ENCODE results near the gene CSH1.
"Not testable (repeated sequence)": the region's sequence is repeated elsewhere in the genome, so short reads cannot be mapped to it uniquely, and the experiment has no call there.

Gene CSH1

DNA sequence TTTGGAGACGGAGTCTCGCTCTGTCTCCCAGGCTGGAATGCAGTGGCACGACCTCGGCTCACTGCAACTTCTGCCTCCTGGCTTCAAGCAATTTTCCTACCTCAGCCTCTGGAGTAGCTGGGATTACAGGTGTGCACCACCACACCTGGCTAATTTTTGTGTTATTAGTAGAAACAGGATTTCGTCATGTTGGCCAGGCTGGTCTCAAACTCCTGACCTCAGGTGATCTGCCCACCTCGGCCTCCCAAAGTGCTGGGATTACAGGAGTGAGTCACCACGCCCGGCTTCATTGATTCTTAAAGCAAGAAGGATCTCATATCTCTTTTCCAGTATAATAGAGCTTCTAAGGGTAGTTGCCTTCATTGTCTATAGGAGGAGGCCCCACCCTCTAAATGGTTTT lies 8.4 kb upstream of the CSH1 start:
- not testable (repeated sequence) for DNase-seq (ENCODE audit: low spot score)

DNA sequence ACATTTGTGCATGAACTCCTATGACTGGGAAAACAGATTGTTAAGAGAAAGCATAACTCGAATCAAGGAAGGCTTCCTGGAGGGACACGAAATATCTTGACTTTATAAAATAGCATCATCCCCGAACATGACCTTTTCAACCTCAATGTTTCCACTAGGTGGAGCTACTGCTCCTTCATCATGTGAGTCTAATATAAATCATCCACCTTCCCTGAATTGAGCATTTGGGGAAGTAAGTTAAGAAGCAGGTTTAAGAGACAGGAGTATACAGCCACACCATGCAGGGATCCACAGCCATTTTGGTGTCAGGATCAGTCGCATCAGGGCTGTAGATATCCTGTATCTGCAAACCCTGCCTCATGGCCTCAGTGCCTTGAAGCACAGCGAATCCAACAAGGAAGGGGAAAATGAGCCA lies 7.4 kb upstream of the CSH1 start:
- DNase-seq (ENCODE audit: low spot score): not testable (repeated sequence)

DNA sequence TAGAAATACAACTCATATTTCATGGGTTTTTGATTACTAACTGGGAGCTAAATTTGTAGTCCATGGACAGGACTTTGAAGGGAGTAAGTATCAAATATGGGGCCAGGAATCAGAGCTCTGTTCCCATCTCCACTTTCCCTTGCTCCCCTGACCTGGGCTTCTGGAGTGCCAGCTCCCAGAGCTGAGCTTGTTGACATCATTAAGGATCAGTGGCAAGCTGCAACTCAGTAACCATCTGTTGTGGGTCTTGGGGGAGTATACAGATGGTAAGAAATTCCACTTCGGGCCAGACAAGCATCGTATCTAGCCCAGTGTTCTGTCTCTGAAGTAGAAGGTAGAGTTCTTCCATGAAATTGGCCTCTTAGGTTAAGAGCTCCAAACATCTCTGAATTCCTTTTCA lies 5.6 kb upstream of the CSH1 start:
- not testable (repeated sequence) for DNase-seq (ENCODE audit: low spot score)

DNA sequence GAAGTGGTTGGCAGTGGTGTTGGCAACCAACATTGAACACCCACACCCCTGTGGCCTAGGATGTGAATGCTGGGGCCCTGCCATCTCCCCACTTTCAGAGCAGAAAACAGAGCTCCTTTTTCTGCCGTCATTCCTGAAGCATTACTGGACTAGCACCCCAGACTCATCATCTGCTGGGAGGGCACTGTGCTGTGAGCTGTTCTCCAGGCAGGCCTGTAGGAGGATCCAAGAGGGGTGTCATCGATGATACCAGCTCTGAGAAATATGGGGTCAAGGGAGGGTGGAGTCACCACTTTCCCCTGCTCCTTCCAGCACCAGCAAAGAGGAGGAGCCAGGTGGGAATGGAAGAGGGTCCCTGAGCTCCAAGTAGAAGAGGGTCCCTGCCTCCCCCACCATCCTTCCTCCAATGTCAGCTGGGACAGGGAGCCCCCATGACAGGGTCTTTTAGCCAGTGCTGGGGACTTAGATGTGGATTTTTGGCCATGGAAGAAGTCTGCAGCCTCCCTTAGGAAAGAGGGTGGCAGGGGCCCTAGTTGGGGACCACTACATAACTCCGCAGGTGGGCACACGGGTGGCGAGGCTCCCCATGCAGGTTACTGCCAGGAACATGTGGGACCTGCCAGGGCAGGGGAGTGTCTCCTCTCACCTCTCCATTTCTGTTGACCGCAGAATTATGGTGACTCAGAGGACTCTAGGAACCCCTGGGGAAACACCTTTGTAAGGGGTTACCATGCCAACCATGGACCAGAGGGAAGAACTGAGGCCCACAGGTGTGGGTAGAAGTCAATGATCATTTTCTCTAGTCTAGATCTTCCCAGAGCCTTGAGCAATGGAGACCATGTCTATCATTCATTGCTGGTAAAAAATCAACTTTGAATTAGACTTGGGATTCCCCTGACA lies 2.8 kb upstream of the CSH1 start:
- DNase-seq (ENCODE audit: low spot score): not testable (repeated sequence)

DNA sequence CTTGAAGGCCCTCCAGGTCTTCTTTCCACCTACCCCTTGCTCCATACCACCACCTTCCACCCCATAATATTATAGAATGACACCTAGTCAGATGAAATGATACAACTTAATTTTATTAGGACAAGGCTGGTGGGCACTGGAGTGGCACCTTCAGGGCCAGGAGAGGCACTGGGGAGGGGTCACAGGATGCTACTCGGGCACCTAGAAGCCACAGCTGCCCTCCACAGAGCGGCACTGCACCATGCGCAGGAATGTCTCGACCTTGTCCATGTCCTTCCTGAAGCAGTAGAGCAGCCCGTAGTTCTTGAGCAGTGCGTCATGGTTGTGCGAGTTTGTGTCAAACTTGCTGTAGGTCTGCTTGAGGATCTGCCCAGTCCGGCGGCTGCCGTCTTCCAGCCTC lies 1.6 kb downstream of the CSH1 start:
- DNase-seq (ENCODE audit: low spot score): not testable (repeated sequence)

DNA sequence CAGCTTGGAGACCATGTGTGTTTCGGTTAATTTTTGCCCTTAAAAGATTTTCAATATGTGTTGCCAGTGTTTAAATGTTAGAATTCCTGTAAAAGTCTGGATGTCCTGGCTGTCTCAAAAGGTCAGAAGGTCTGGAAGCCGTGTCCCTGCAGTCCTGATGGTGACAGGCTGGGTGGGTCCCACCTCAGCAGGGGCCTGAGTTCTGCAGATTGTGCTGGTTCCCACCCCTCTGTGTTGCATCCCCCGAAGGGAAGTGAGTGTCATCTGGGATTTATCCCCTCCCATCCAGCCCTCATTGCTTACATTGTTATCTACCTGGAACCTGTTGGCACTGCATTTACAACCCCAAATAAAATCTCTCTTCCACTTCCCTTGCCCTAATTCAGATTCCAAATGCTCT lies 2.4 kb downstream of the CSH1 start:
- not testable (repeated sequence) for DNase-seq (ENCODE audit: low spot score)

DNA sequence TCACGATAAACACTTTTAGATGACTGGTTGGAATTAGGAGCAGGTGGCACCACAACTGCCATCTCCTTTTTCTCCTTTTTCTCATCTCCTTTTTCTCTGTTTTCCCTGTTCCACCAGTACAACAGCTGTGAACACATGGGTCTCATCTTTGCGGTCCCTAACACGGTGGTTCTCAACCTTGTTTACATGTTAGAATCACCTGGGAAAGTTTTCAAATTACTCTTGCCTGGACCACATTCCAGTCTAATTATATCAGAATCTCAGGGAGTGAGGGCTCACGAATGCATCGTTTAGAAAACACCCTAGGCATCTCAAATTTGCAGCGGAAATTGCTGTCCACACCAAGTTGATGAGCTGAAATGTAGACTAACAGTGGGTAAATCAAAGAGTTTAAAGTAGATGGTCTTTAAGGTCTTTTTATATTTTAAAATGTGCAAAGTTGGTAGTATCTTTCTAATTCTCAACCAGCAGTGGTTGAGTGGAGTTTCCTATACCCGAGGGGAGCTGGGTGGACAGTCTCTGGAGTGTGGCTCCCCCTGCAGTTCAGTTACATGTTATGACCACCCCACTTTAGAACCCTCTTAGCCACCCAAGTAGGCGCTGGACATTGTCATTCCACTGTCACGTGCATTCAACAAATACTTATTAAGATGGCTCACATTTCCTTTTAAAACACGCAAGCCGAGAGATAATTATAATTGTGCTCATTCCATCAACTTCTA lies 3.9 kb downstream of the CSH1 start:
- DNase-seq (ENCODE audit: low spot score): not testable (repeated sequence)

DNA sequence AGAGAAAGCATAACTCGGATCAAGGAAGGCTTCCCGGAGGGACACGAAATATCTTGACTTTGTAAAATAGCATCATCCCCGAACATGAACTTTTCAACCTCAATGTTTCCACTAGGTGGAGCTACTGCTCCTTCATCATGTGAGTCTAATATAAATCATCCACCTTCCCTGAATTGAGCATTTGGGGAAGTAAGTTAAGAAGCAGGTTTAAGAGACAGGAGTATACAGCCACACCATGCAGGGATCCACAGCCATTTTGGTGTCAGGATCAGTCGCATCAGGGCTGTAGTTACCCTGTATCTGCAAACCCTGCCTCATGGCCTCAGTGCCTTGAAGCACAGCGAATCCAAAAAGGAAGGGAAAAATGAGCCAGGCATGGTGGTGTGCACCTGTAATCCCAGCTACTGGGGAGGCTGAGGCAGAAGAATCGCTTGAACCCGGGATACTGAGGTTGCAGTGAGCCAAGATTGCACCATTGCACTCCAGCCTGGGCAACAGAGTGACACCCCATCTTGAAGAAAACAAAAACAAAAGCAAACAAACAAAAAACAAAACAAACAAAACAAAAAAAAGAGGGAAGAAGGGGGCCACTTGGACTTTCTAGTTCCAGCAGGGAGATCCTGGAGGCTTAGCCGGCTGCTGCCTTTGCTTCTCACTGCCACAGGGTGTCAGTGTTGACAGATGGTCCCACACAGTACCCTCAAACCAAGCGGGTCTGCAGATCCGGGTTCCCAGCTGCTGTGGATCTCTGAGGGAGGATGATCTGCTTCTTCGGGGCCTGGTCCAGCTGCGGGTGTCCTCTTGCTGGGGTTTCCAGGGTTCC lies 7.1 kb downstream of the CSH1 start:
- peak; percentile 25 for DNase-seq (ENCODE audit: low spot score)

DNA sequence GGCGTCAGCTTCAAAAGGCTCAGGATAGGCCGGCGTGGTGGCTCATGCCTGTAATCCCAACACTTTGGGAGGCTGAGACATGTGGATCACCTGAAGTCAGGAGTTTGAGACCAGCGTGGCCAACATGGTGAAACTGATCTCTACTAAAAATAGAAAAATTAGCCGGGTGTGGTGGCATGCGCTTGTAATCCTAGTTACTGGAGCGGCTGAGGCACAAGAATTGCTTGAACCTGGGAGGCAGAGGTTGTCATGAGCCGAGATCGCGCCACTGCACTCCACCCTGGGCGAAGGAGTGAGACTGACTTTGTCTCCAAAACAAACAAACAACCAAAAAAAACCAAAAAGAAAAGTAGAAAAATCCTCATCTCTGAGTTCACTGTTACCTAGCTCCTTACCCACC lies 11.3 kb downstream of the CSH1 start:
- DNase-seq (ENCODE audit: low spot score): not testable (repeated sequence)

DNA sequence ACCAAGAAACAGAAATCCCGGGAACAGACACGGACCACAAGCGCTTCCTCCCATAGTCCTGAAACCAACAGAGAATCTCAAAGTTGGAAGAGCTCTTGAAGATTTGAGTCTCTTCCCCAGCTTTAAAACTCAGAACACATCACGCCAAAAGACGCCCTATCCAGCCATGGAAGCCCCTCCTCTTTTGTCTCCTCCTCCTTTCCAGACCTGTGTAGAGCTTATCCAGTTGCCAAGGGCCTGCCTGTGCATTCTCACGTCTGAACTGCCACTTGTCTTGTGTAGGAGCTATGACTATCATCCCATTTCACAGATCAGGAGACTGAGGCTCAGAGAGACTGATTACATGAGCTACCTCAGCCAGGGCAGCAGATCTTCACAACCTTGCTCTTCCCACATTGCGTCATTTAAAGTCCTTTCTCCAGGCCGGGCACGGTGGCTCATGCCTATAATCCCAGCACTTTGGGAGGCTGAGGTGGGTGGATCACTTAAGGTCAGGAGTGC lies 13.7 kb downstream of the CSH1 start:
- DNase-seq (ENCODE audit: low spot score): not testable (repeated sequence)

DNA sequence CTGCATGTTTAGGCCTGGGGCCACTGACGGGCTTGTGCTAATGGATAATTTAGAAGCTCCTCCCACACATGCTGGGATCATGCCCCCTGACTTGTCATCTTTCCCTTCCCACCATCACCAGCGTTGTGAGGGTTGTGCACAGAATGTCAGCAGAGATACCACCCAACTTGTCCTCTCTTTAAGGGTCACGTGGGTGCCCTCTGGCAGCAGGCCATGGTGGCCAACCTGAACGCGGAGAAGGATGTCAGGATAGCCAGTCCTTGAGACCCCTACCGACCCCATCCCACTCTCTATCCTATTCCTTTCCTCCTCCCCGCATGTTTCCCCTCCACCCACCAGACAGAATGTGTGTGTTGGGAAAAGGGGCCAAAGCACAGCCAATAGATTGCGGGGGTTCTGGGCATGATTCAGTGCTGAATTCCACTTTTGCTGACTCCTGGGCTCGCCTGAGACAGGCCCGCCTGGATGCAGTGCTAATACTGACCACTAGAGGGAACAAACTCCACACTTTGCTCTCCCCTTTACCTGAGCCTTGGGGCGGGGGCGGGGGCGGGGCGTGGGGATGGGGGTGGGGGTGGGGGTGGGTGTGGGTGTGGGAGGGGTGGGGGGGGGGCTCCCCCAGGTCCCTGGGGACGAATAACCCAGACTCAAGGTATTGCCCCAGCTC lies 14.3 kb downstream of the CSH1 start, which contains the start of gene GH2:
GH2 (minus strand) TSS at position 10 of the 667 bp plus-strand sequence. CDS start 143 bp downstream, outside the sequence.
- DNase-seq (ENCODE audit: low spot score): peak; percentile 85

DNA sequence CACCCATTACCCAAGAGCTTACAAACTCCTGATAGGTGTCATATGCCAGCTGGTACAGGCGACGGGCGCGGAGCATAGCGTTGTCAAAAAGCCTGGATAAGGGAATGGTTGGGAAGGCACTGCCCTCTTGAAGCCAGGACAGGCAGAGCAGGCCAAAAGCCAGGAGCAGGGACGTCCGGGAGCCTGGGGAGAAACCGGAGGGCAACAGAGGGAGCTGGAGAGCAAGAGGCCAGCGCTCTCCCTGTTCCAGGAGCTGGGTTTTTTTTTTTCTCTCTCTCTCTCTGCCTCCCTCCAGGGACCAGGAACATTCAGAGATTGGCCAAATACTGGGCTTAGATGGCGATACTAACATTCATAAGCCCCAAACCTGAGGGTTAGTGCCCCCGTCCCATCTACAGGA lies 15.0 kb downstream of the CSH1 start:
- not testable (repeated sequence) for DNase-seq (ENCODE audit: low spot score)

DNA sequence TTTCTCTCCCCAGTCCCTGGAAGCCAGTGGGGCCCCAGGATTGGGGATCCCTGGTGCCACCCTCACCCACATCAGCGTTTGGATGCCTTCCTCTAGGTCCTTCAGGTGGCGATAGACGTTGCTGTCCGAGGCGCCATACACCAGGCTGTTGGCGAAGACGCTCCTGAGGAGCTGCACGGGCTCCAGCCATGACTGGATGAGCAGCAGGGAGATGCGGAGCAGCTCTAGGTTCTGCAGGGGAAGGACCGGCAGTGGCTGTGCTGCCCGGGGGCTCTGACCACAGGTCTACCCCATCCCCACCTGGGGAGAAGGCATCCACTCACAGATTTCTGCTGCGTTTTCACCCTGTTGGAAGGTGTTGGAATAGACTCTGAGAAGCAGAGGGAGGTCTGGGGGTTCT lies 15.7 kb downstream of the CSH1 start:
- no peak for DNase-seq (ENCODE audit: low spot score)

DNA sequence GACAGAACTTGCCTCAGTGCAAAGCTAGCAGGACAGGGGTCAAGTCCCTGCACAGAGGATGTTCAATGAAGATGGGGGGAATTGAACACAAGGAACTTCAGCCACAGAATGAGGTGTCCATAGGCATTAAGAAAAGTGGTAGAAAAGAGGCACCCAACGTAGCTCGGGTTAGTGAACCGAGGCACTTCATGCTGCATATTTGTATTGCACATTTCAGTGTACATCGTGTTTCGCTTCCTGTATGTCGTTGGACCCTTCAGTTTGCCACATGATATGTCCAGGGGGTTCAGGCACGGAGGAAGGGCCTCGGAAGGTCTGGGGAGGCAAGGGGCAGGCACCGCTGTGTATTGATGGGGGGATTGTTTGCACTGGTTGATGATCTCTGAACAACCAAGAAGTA lies 18.0 kb downstream of the CSH1 start:
- DNase-seq (ENCODE audit: low spot score): not testable (repeated sequence)

DNA sequence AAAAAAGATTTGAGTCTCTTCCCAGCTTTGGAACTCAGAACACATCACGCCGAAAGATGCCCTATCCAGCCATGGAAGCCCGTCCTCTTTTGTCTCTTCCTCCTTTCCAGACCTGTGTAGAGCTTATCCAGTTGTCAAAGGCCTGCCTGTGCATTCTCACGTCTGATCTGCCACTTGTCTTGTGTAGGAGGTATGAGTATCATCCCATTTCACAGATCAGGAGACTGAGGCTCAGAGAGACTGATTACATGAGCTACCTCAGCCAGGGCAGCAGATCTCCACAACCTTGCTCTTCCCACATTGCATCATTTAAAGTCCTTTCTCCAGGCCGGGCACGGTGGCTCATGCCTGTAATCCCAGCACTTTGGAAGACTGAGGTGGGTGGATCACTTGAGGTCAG lies 21.7 kb downstream of the CSH1 start:
- not testable (repeated sequence) for DNase-seq (ENCODE audit: low spot score)

DNA sequence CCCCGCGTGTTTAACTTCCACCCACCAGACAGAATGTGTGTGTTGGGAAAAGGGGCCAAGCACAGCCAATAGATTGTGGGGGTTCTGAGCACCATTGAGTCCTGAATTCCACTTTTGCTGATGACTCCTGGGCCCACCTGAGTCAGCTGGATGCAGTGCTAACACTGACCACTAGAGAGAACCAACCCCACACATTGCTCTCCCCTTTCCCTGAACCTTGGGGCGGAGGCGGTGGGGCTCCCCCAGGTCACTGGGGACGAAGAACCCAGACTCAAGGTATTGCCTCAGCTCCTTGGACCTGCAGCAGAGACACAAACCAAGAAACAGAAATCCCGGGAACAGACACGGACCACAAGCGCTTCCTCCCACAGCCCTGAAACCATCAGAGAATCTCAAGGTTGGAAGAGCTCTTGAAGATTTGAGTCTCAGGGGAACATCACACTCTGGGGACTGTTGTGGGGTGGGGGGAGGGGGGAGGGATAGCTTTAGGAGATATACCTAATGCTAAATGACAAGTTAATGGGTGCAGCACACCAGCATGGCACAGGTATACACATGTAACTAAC lies 22.2 kb downstream of the CSH1 start:
- DNase-seq (ENCODE audit: low spot score): not testable (repeated sequence)

DNA sequence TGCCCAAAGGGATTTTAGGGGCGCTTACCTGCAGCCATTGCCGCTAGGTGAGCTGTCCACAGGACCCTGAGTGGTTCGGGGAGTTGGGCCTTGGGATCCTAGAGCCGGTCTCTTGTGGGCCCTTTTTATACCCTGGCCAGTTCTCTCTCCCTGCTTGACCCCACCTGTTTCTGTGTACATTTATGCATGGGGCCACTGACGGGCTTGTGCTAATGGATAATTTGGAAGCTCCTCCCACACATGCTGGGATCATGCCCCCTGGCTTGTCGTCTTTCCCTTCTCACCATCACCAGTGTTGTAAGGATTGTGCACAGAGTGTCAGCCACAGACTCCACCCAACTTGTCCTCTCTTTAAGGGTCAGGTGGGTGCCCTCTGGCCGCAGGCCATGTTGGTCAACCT lies 22.8 kb downstream of the CSH1 start, which contains the start of gene CSH2:
CSH2 (minus strand) TSS at position 101 of the 400 bp plus-strand sequence; CDS start at position 38, 63 bp downstream.
- DNase-seq (ENCODE audit: low spot score): not testable (repeated sequence)

DNA sequence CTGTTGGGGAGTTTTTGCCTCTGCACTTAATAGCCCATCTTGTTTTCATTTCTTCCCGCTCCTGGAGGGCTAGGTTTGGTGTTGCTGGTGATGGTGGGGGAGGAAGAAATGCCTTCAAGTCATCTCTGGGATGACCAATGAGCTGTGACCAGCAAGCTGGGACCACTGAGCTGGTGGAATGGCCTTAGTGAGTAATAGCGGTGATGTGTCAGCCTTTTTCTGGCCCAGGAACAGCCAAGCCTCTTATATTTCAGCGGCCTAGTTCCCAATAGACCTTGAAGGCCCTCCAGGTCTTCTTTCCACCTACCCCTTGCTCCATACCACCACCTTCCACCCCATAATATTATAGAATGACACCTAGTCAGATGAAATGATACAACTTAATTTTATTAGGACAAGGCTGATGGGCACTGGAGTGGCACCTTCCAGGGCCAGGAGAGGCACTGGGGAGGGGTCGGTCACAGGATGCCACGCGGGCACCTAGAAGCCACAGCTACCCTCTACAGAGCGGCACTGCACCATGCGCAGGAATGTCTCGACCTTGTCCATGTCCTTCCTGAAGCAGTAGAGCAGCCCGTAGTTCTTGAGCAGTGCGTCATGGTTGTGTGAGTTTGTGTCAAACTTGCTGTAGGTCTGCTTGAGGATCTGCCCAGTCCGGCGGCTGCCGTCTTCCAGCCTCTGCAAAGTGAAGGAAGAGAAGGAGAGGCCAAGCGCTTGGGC lies 24.6 kb downstream of the CSH1 start:
- DNase-seq (ENCODE audit: low spot score): not testable (repeated sequence)

DNA sequence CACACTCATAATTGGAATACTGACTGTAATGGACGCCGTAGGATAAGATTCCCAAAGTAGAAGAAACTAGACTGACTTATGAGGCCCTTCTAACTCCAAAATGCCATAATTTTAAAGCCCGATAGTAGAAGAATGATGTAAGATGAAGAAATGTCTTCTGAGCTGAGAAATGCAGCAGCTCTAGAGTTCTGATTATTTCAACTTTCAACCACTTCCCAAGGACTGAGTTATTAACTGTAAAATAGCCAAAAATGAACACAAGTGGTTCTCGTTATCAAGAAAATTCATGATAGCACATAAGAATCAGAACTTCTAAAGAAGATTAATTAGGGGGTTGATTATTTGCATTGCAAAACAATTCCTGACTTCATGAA lies 26.1 kb downstream of the CSH1 start:
- not testable (repeated sequence) for DNase-seq (ENCODE audit: low spot score)

Data from AG20443 (cell line).